Breast epithelium (tissue), 4 donors: Measurements from ENCODE around the gene ZNRF4. TPM values are rescaled to one million over a fixed set of nuclear protein-coding genes. Genes with fewer than 3 reads are reported as not detected.
"Not testable (repeated sequence)": the region's sequence is repeated elsewhere in the genome, so short reads cannot be mapped to it uniquely, and the experiment has no call there.

Experiments
- DNase-seq, 2 donors: peaks; one replicate each; pipeline ENCODE4 v3.0.0-alpha.2; 2019; ENCODE audit warnings: low spot score in 2 of 2
- H3K27ac ChIP-seq, 2 donors: fragments of 200-600 bp; sonication (generic) in 1 of 2; one replicate each; pipeline ENCODE4 v1.5.1; 2016 to 2019; ENCODE audit warnings: mild to moderate bottlenecking in 1 of 2
- H3K27me3 ChIP-seq, 2 donors: fragments of 200-600 bp; sonication (generic) in 1 of 2; one replicate each; pipeline versions ENCODE4 v1.5.1 to v1.6.0; 2017 to 2019; ENCODE audit warnings: control low read depth in 1 of 2, mild to moderate bottlenecking in 1 of 2
- H3K36me3 ChIP-seq: fragments of 200-600 bp; one replicate; pipeline ENCODE4 v1.5.1; 2019
- H3K4me1 ChIP-seq, 2 donors: fragments of 200-600 bp; sonication (generic); one replicate each; pipeline ENCODE4 v1.5.1; 2016 to 2019; ENCODE audit warnings: control low read depth in 1 of 2
- H3K4me3 ChIP-seq, 3 donors: fragments of 200-600 bp; sonication (generic); 1 replicate in 2 of 3; 2 replicates in 1 of 3; pipeline ENCODE4 v1.5.1; 2016 to 2019; ENCODE audit warnings: mild to moderate bottlenecking in 3 of 3, moderate library complexity in 2 of 3
- H3K9me3 ChIP-seq, 2 donors: fragments of 200-600 bp; sonication (generic) in 1 of 2; one replicate each; pipeline ENCODE4 v1.5.1; 2016 to 2019; ENCODE audit warnings: control low read depth in 1 of 2
- POLR2A ChIP-seq: fragments of 450-650 bp; IDR thresholded peaks from one replicate; pipeline ENCODE4 v1.6.1; 2016; ENCODE audit warnings: antibody characterized with exemption, mild to moderate bottlenecking, moderate library complexity
- POLR2AphosphoS5 ChIP-seq, 3 donors: sonication (generic); formaldehyde crosslinking; IDR thresholded peaks; one replicate each; pipeline ENCODE4 v1.6.1; 2017; ENCODE audit warnings: antibody characterized with exemption in 3 of 3
- intact Hi-C: fragments of 100-400 bp; cut with DNase I; formaldehyde crosslinking; loops from one replicate; pipeline ENCODE4 v1.15.1; 2023; ENCODE audit warnings: low total_unique reads
- total RNA-seq, 3 donors: library from RNA; depleted of rRNA; stranded (reverse); fragments of >200 nt; gene quantifications; one replicate each; pipeline ENCODE4 v1.1.0, GENCODE V29; 2016
- TF ChIP-seq, protein P1 (sequence below), 3 donors: fragments of 450-650 bp; IDR thresholded peaks; one replicate each; pipeline ENCODE4 v1.5.1; 2016 to 2017; ENCODE audit warnings: antibody characterized with exemption in 3 of 3, mild to moderate bottlenecking in 3 of 3, moderate library complexity in 3 of 3

Gene ZNRF4
- total RNA-seq, 3 donors from 2014 or later: not detected

DNA sequence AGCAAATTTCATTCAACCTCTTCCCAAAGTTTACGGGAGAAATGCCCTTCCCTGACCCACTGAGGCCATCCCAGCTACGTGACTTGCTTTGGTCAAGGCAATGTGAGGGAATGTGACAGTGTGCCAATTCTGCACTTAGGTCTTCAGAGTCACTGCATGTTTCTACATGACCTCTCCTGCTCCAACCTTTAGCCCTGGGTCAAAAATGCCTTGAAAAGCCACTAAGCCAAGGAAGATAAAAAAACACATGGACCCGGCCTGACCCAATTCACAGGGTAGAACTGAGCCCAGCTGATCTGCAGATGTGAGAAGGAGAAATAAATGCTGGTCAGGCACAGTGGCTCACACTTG is 30.0 kb downstream of the ZNRF4 start:
- Histone ChIP-seq H3K4me1 (no peaks in the 10 kb centered on the region), H3K27ac (no peak overlapping the region), H3K27me3 (peaks cover 0 to 7% of the 10 kb centered on the region in 2 donors), H3K4me3 (no peak overlapping the region), H3K9me3 (peaks cover 15 to 16% of the 10 kb centered on the region in 2 donors), H3K36me3 (no peaks in the 10 kb centered on the region)
- intact Hi-C loops: no loop called here
- TF ChIP-seq POLR2AphosphoS5 (IDR thresholded peaks at IDR 0.05): no peak
- no peak for DNase-seq

DNA sequence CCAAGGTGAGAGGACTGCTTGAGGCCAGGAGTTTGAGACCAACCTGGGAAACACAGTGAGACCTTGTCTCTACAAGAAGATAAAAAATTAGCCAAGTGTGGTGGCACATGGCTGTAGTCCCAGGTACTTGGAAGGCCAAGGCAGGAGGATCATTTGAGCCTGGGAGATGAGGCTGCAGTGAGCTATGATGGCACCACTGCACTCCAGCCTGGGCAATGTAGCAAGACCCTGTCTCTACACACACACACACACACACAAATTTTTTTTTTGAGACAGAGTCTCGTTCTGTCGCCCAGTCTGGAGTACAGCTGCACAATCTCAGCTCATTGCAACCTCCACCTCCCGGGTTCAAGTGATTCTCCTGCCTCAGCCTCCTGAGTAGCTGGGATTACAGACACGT is 30.4 kb downstream of the ZNRF4 start:
- H3K4me3 ChIP-seq, DNase-seq, intact Hi-C loops, H3K36me3 ChIP-seq, H3K4me1 ChIP-seq, H3K27ac ChIP-seq: not testable (repeated sequence)
- Histone ChIP-seq H3K9me3 (peaks cover 15 to 16% of the 10 kb centered on the region in 2 donors), H3K27me3 (peaks cover 0 to 11% of the 10 kb centered on the region in 2 donors)

DNA sequence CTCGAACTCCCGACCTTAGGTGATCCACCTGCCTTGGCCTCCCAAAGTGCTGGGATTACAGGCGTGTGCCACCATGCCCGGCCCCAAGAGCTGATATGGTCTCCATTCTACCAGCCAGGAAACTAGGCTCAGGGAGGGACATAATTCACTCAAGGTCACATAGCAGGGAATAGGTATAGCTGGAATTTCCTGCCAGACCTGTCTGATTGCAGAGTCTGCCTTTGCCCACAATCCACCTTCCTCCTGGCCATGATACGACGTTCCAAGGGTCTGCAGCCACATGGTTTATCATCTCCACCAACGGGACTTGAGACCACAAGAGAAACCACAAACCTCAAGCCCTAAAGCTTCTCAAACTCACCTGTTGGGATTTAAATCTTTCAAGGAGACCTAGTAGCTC is 32.0 kb downstream of the ZNRF4 start:
- intact Hi-C loops: no loop called here
- DNase-seq: no peak
- no peaks in the 10 kb centered on the region for H3K36me3 ChIP-seq

DNA sequence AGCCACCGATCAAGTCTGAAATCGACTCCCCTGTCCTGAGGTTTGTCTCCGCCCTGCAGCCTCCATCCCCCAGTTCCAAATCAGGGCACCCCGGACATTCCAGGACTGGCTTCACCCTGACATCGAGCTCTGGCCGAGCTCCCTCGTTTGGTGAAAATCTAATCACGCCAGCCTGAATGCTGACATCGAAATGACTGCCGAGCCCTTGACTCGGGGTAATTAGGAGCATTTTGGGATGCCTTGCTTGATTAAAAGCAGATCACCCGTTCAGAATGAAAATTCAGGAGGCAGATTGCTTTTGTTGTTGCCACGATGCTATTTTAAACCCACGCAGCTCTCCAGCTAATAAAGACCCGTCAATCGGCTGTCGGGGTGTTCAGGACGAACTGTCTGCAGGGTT is 34.3 kb downstream of the ZNRF4 start:
- H3K9me3 ChIP-seq: no peaks in the 10 kb centered on the region
- no peaks in the 10 kb centered on the region for H3K36me3 ChIP-seq

More for the DNA sequence above, 32.0 kb downstream of the ZNRF4 start:
- TF ChIP-seq POLR2A (no peak), POLR2AphosphoS5 (IDR thresholded peaks at IDR 0.05) (no peak)
- TF ChIP-seq, protein P1, sequence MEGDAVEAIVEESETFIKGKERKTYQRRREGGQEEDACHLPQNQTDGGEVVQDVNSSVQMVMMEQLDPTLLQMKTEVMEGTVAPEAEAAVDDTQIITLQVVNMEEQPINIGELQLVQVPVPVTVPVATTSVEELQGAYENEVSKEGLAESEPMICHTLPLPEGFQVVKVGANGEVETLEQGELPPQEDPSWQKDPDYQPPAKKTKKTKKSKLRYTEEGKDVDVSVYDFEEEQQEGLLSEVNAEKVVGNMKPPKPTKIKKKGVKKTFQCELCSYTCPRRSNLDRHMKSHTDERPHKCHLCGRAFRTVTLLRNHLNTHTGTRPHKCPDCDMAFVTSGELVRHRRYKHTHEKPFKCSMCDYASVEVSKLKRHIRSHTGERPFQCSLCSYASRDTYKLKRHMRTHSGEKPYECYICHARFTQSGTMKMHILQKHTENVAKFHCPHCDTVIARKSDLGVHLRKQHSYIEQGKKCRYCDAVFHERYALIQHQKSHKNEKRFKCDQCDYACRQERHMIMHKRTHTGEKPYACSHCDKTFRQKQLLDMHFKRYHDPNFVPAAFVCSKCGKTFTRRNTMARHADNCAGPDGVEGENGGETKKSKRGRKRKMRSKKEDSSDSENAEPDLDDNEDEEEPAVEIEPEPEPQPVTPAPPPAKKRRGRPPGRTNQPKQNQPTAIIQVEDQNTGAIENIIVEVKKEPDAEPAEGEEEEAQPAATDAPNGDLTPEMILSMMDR (IDR thresholded peaks at IDR 0.05): no peak
- no peak overlapping the region for H3K4me3 ChIP-seq
- H3K4me1 ChIP-seq: no peaks in the 10 kb centered on the region
- H3K27ac ChIP-seq: no peak overlapping the region
- peaks cover 0 to 23% of the 10 kb centered on the region in 2 donors for H3K27me3 ChIP-seq
- peaks cover 6 to 7% of the 10 kb centered on the region in 2 donors for H3K9me3 ChIP-seq

DNA sequence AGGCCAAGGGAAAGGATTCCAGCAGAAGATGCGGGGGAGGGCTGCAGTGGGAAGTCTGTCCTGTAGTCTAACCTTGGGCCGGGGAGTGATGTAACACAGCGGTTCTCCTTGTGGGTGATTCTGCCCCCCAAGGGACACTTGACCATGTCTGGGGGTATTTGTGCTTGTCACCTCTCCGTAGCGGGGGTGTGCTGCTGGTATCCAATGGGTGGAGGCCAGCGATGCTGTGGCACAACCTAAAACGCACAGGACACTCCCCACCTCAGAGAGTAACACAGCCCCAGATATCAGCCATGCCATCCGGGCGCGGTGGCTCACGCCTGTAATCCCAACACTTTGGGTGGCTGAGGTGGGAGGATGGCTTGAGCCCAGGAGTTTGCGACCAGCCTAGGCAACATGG is 36.3 kb downstream of the ZNRF4 start:
- H3K36me3 ChIP-seq: no peaks in the 10 kb centered on the region
- no peaks in the 10 kb centered on the region for H3K9me3 ChIP-seq
- no peaks in the 10 kb centered on the region for H3K4me1 ChIP-seq
- intact Hi-C loops: no loop called here
- DNase-seq: no peak
- no peak overlapping the region for H3K27ac ChIP-seq
- no peak overlapping the region for H3K4me3 ChIP-seq
- H3K27me3 ChIP-seq: peaks cover 0 to 44% of the 10 kb centered on the region in 2 donors
- no peak for TF ChIP-seq POLR2AphosphoS5 (IDR thresholded peaks at IDR 0.05)
- TF ChIP-seq POLR2A: no peak
- TF ChIP-seq, protein P1 (IDR thresholded peaks at IDR 0.05): no peak

More for the DNA sequence above, 34.3 kb downstream of the ZNRF4 start:
- TF ChIP-seq, protein P1 (IDR thresholded peaks at IDR 0.05): no peak
- TF ChIP-seq POLR2AphosphoS5 (IDR thresholded peaks at IDR 0.05): no peak
- no peak for TF ChIP-seq POLR2A
- Histone ChIP-seq H3K4me1 (no peaks in the 10 kb centered on the region), H3K4me3 (no peak overlapping the region), H3K27me3 (peaks cover 0 to 35% of the 10 kb centered on the region in 2 donors), H3K27ac (no peak overlapping the region)
- DNase-seq: no peak
- intact Hi-C loops: no loop called here

DNA sequence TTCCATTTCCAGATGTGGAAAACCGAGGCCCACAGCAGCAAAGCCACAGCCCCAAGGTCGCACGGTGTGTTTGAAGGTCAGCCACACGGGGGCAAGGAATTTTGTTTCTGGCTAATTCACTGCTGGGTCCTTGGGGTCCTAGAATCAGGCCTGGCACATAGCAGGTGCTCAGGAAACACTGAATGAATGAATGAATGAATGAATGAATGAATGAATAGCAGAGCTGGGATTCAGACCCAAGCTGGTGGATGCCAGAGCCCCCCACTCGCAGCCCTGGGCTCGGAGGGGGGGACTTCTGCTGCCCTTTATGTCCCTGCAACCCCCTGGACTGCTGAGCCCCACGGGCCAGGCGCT is 37.0 kb downstream of the ZNRF4 start:
- TF ChIP-seq POLR2AphosphoS5 (IDR thresholded peaks at IDR 0.05) (no peak), POLR2A (no peak)
- TF ChIP-seq, protein P1 (IDR thresholded peaks at IDR 0.05): no peak
- Histone ChIP-seq H3K9me3 (no peaks in the 10 kb centered on the region), H3K36me3 (no peaks in the 10 kb centered on the region), H3K27me3 (peaks cover 0 to 45% of the 10 kb centered on the region in 2 donors), H3K4me3 (no peak overlapping the region), H3K27ac (no peak overlapping the region), H3K4me1 (no peaks in the 10 kb centered on the region)
- intact Hi-C loops: no loop called here
- no peak for DNase-seq
